ENCODE measurements around the gene ARHGAP19.

The ARHGAP19 gene

GRCh38 chr10:97328646-97329453 lies 36.4 kb upstream of the ARHGAP19 start:
- peak overlapping the region in 1 of 2 donors; percentile 27 for H3K4me3 Mint-ChIP-seq

GRCh38 chr10:97327348-97328294 lies 35.2 kb upstream of the ARHGAP19 start:
- ATAC-seq (peak; percentile 68), DNase-seq (no peak)
- peak overlapping the region in 1 of 2 donors; percentile 43 for H3K4me3 Mint-ChIP-seq
- H3K27ac Mint-ChIP-seq = peak overlapping the region; percentile 13 to 85
- H3K27me3 Mint-ChIP-seq = no peaks in the 10 kb centered on the region
- H3K9me3 Mint-ChIP-seq = no peaks in the 10 kb centered on the region
- peaks cover 65% of the 10 kb centered on the region for H3K4me1 Mint-ChIP-seq

More at GRCh38 chr10:97328646-97329453, 36.4 kb upstream of the ARHGAP19 start:
- Mint-ChIP-seq H3K9me3 (no peaks in the 10 kb centered on the region), H3K27ac (no peak overlapping the region), H3K27me3 (no peaks in the 10 kb centered on the region), H3K4me1 (peaks cover 75% of the 10 kb centered on the region)
- DNase-seq = no peak
- ATAC-seq = peak; percentile 74

- no peaks in the 10 kb centered on the region for H3K27me3 Mint-ChIP-seq
- H3K4me1 Mint-ChIP-seq = peaks cover 64% of the 10 kb centered on the region
- ATAC-seq (no peak), DNase-seq (no peak)
- H3K27ac Mint-ChIP-seq = no peak overlapping the region
- no peaks in the 10 kb centered on the region for H3K9me3 Mint-ChIP-seq
- H3K4me3 Mint-ChIP-seq = no peak overlapping the region
Measured at GRCh38 chr10:97325754-97326153, 33.3 kb upstream of the ARHGAP19 start.

- no peak overlapping the region for H3K4me3 Mint-ChIP-seq
- DNase-seq (no peak), ATAC-seq (no peak)
- no peak overlapping the region for H3K27ac Mint-ChIP-seq
- H3K9me3 Mint-ChIP-seq = no peaks in the 10 kb centered on the region
- peaks cover 58% of the 10 kb centered on the region for H3K4me1 Mint-ChIP-seq
- no peaks in the 10 kb centered on the region for H3K27me3 Mint-ChIP-seq
Measured at GRCh38 chr10:97323501-97323900, 31.1 kb upstream of the ARHGAP19 start.

- no peak for ATAC-seq
- no peak for DNase-seq
- Mint-ChIP-seq H3K9me3 (no peaks in the 10 kb centered on the region), H3K27me3 (no peaks in the 10 kb centered on the region), H3K4me1 (peaks cover 42% of the 10 kb centered on the region), H3K27ac (peak overlapping the region in 1 of 2 donors; percentile 88), H3K4me3 (peak overlapping the region; percentile 90 to 96)
Measured at GRCh38 chr10:97321804-97322190, 29.4 kb upstream of the ARHGAP19 start.

GRCh38 chr10:97321032-97321803 lies 28.8 kb upstream of the ARHGAP19 start:
- Mint-ChIP-seq H3K4me3 (peak overlapping the region; percentile 90 to 96), H3K9me3 (no peaks in the 10 kb centered on the region), H3K27ac (peak overlapping the region in 1 of 2 donors; percentile 88), H3K4me1 (peaks cover 37% of the 10 kb centered on the region), H3K27me3 (no peaks in the 10 kb centered on the region)
- peak; percentile 8 to 17 for DNase-seq
- ATAC-seq = no peak

GRCh38 chr10:97320480-97321031 lies 28.1 kb upstream of the ARHGAP19 start:
- H3K4me1 Mint-ChIP-seq = peaks cover 30% of the 10 kb centered on the region
- peak overlapping the region; percentile 77 to 96 for H3K27ac Mint-ChIP-seq
- DNase-seq = no peak
- H3K27me3 Mint-ChIP-seq = no peaks in the 10 kb centered on the region
- peak; percentile 39 for ATAC-seq
- H3K9me3 Mint-ChIP-seq = no peaks in the 10 kb centered on the region
- H3K4me3 Mint-ChIP-seq = peak overlapping the region; percentile 90 to 96

- DNase-seq = peak; percentile 80 to 82
- H3K9me3 Mint-ChIP-seq = no peaks in the 10 kb centered on the region
- ATAC-seq = peak; percentile 78
- H3K27ac Mint-ChIP-seq = peak overlapping the region; percentile 74 to 96
- peak overlapping the region; percentile 90 to 96 for H3K4me3 Mint-ChIP-seq
- peaks cover 30% of the 10 kb centered on the region for H3K4me1 Mint-ChIP-seq
- no peaks in the 10 kb centered on the region for H3K27me3 Mint-ChIP-seq
Measured at GRCh38 chr10:97319671-97320479, 27.4 kb upstream of the ARHGAP19 start.

GRCh38 chr10:97318772-97319651 lies 26.6 kb upstream of the ARHGAP19 start, which contains the start of gene FRAT1:
Gene FRAT1, plus strand, starts transcription at chr10:97319271. Its CDS starts 183 bp downstream, at chr10:97319454.
- H3K27me3 Mint-ChIP-seq = no peaks in the 10 kb centered on the region
- peaks cover 30% of the 10 kb centered on the region for H3K4me1 Mint-ChIP-seq
- ATAC-seq = peak; percentile 74
- H3K9me3 Mint-ChIP-seq = no peaks in the 10 kb centered on the region
- peak within 1 kb of the TSS; percentile 100 for H3K27ac Mint-ChIP-seq
- H3K4me3 Mint-ChIP-seq = peak within 1 kb of the TSS; percentile 97 to 100
- peak; percentile 91 to 95 for DNase-seq

GRCh38 chr10:97314671-97315070 lies 22.2 kb upstream of the ARHGAP19 start:
- Mint-ChIP-seq H3K27me3 (no peaks in the 10 kb centered on the region), H3K27ac (no peak overlapping the region), H3K4me3 (no peak overlapping the region), H3K4me1 (peaks cover 6% of the 10 kb centered on the region), H3K9me3 (no peaks in the 10 kb centered on the region)
- no peak for ATAC-seq
- DNase-seq = no peak

- no peaks in the 10 kb centered on the region for H3K4me1 Mint-ChIP-seq
- DNase-seq = no peak
- no peaks in the 10 kb centered on the region for H3K9me3 Mint-ChIP-seq
- H3K4me3 Mint-ChIP-seq = no peak overlapping the region
- ATAC-seq = no peak
- H3K27me3 Mint-ChIP-seq = no peaks in the 10 kb centered on the region
- H3K27ac Mint-ChIP-seq = no peak overlapping the region
Measured at GRCh38 chr10:97312897-97313296, 20.5 kb upstream of the ARHGAP19 start.

- ATAC-seq (no peak), DNase-seq (no peak)
- Mint-ChIP-seq H3K4me1 (no peaks in the 10 kb centered on the region), H3K4me3 (no peak overlapping the region), H3K27me3 (no peaks in the 10 kb centered on the region), H3K27ac (no peak overlapping the region), H3K9me3 (no peaks in the 10 kb centered on the region)
Measured at GRCh38 chr10:97311111-97311626, 18.7 kb upstream of the ARHGAP19 start.
